GM12878 (cell line): Measurements from ENCODE around the gene ASB6. TPM values are rescaled to one million over a fixed set of nuclear protein-coding genes. Genes with fewer than 3 reads are reported as not detected.

Experiments
- ATAC-seq: fragments of 200-7000 bp; cut with Tn5 transposase; 3 replicates; pipeline ENCODE4 v1.9.1; 2020; ENCODE audit warnings: mild to moderate bottlenecking, moderate library complexity
- BruUV-seq: library from RNA; stranded (reverse); fragments of 400-500 nt; replicated peaks from 2 replicates; lab custom pipeline; 2021; lab: Mats Ljungman, UMichigan
- CTCF ChIA-PET: fragments of 300-600 bp; sonication (Branson Sonifier 250); formaldehyde crosslinking; extraction: SDS; loops from one replicate; lab custom pipeline; 2021; ENCODE audit warnings: inconsistent platforms; lab: Yijun Ruan, JAX
- POLR2A ChIA-PET: fragments of 350-600 bp; formaldehyde crosslinking; extraction: SDS; loops from one replicate; lab custom pipeline; 2021; ENCODE audit warnings: inconsistent platforms; lab: Charles Lee
- RAD21 ChIA-PET: fragments of 300-600 bp; sonication (Branson Sonifier 250); formaldehyde crosslinking; loops from one replicate; lab custom pipeline; 2023; ENCODE audit warnings: antibody characterized with exemption; ENCODE audit not compliant: unreplicated experiment; lab: Charles Lee
- SMC1A ChIA-PET: fragments of 300-600 bp; sonication (Branson Sonifier 250); formaldehyde crosslinking; loops from one replicate; lab custom pipeline; 2023; ENCODE audit not compliant: unreplicated experiment, uncharacterized antibody; lab: Charles Lee
- DNase-seq: peaks from one replicate; pipeline ENCODE4 v3.0.0-alpha.2; 2011; ENCODE audit warnings: low read depth, low spot score
- FAIRE-seq: peaks from 3 replicates; lab custom pipeline; 2011; peaks lifted over from hg19 to GRCh38; lab: Jason Lieb, UNC
- H2AFZ ChIP-seq: 2 replicates; pipeline ENCODE4 v1.6.0; 2011; ENCODE audit warnings: low read depth, low read length, control low read depth; ENCODE audit not compliant: control insufficient read depth
- H3K27ac ChIP-seq: 2 replicates; pipeline ENCODE4 v1.5.1; 2011; ENCODE audit warnings: control low read depth; ENCODE audit not compliant: control insufficient read depth, insufficient read depth
- H3K27me3 ChIP-seq, 2 experiments: replicated peaks in 1 of 2; 2 replicates each; pipeline versions ENCODE4 v1.6.0 to v1.6.1; 2011; ENCODE audit warnings: low read length in 1 of 2; ENCODE audit not compliant: control insufficient read depth in 2 of 2, insufficient read depth in 2 of 2
- H3K36me3 ChIP-seq, 2 experiments: 2 replicates each; pipeline ENCODE4 v1.5.1; 2011; ENCODE audit warnings: low read length in 1 of 2; ENCODE audit not compliant: control insufficient read depth in 2 of 2, insufficient read depth in 2 of 2
- H3K4me1 ChIP-seq: 2 replicates; pipeline ENCODE4 v1.6.1; 2011; ENCODE audit warnings: mild to moderate bottlenecking, low read length, moderate library complexity, mixed read lengths; ENCODE audit not compliant: control insufficient read depth, insufficient read depth
- H3K4me2 ChIP-seq: 2 replicates; pipeline ENCODE4 v1.6.0; 2011; ENCODE audit warnings: control low read depth; ENCODE audit not compliant: control insufficient read depth, insufficient read depth
- H3K4me3 ChIP-seq: fragments of 200-600 bp; sonication (generic); 2 replicates; pipeline ENCODE4 v1.5.1; 2016
- H3K79me2 ChIP-seq: 2 replicates; pipeline ENCODE4 v1.6.0; 2011; ENCODE audit warnings: low read length; ENCODE audit not compliant: control insufficient read depth, insufficient read depth
- H3K9ac ChIP-seq: 2 replicates; pipeline ENCODE4 v1.8.0; 2011; ENCODE audit warnings: low read length, control low read depth, mixed read lengths; ENCODE audit not compliant: control insufficient read depth, insufficient read depth
- H3K9me3 ChIP-seq: replicated peaks from 3 replicates; pipeline ENCODE4 v1.5.1; 2011; ENCODE audit warnings: mild to moderate bottlenecking, low read length; ENCODE audit not compliant: control insufficient read depth, insufficient read depth
- H4K20me1 ChIP-seq: 2 replicates; pipeline ENCODE4 v1.6.0; 2011; ENCODE audit not compliant: control insufficient read depth, insufficient read depth
- ATF2 ChIP-seq: IDR thresholded peaks from 2 replicates; pipeline ENCODE4 v1.6.1; 2012; ENCODE audit warnings: low read length, inconsistent platforms
- CBFB ChIP-seq: IDR thresholded peaks from 2 replicates; pipeline ENCODE4 v1.6.1; 2016; ENCODE audit warnings: antibody characterized with exemption, low read depth
- ESRRA ChIP-seq: IDR thresholded peaks from 2 replicates; pipeline ENCODE4 v1.6.1; 2012; ENCODE audit warnings: mild to moderate bottlenecking, low read length, improper control_type of control experiment
- FOS ChIP-seq: IDR thresholded peaks from 3 replicates; pipeline ENCODE4 v1.6.1; 2011; ENCODE audit warnings: borderline replicate concordance; ENCODE audit not compliant: insufficient read length; ENCODE audit errors: extremely low read depth
- KAT2A ChIP-seq: conservative IDR thresholded peaks from 2 replicates; pipeline ENCODE4 v1.6.1; 2011; ENCODE audit warnings: low read depth, low read length; ENCODE audit not compliant: control insufficient read depth
- NFIC ChIP-seq: IDR thresholded peaks from 2 replicates; pipeline ENCODE4 v1.6.1; 2012; ENCODE audit warnings: low read depth, mild to moderate bottlenecking, inconsistent platforms, low read length, moderate library complexity
- PAX8 ChIP-seq: fragments of 450-650 bp; IDR thresholded peaks from 2 replicates; pipeline ENCODE4 v1.6.1; 2017; ENCODE audit warnings: mild to moderate bottlenecking, moderate library complexity
- PRDM15 ChIP-seq: fragments of 450-650 bp; formaldehyde crosslinking; IDR thresholded peaks from 2 replicates; pipeline ENCODE4 v1.4.0; 2020; ENCODE audit warnings: mild to moderate bottlenecking, moderate library complexity
- RAD51 ChIP-seq: fragments of 450-650 bp; IDR thresholded peaks from 2 replicates; pipeline ENCODE4 v1.6.1; 2016; ENCODE audit warnings: moderate library complexity, mild to moderate bottlenecking, inconsistent platforms
- SMC3 ChIP-seq: IDR thresholded peaks from 2 replicates; pipeline ENCODE4 v1.6.1; 2011; ENCODE audit warnings: low read length, improper control_type of control experiment, borderline replicate concordance
- SPI1 ChIP-seq: IDR thresholded peaks from 2 replicates; pipeline ENCODE4 v1.6.1; 2011; ENCODE audit warnings: low read depth, mild to moderate bottlenecking, low read length, moderate library complexity, borderline replicate concordance; ENCODE audit not compliant: insufficient read depth
- SRF ChIP-seq, 2 experiments: IDR thresholded peaks; 2 replicates each; pipeline ENCODE4 v1.6.1; 2011; ENCODE audit warnings: low read depth in 2 of 2, low read length in 2 of 2, mild to moderate bottlenecking in 1 of 2, moderate library complexity in 1 of 2
- SUPT20H ChIP-seq: IDR thresholded peaks from 2 replicates; pipeline ENCODE4 v1.6.1; 2011; ENCODE audit warnings: low read depth, mild to moderate bottlenecking, low read length, moderate library complexity, borderline replicate concordance; ENCODE audit not compliant: control insufficient read depth
- USF1 ChIP-seq: IDR thresholded peaks from 2 replicates; pipeline ENCODE4 v1.6.1; 2011; ENCODE audit warnings: borderline replicate concordance, low read depth, mild to moderate bottlenecking, moderate library complexity, mixed read lengths, low read length; ENCODE audit not compliant: insufficient read depth; ENCODE audit errors: extremely low read length
- ZNF384 ChIP-seq: IDR thresholded peaks from 2 replicates; pipeline ENCODE4 v1.6.1; 2012; ENCODE audit warnings: low read depth, mild to moderate bottlenecking, low read length, improper control_type of control experiment, borderline replicate concordance
- WGBS: methylation state at CpG from one replicate; pipeline ENCODE4 v1.1.6; 2016; ENCODE audit warnings: low lambda C conversion rate; ENCODE audit not compliant: insufficient replicate concordance, insufficient coverage; ENCODE audit errors: missing lambda C conversion rate; 5-methylcytosine and 5-hydroxymethylcytosine counted together
- in situ Hi-C: fragments of 300-500 bp; cut with MboI; formaldehyde crosslinking; loops from 9 replicates; pipeline ENCODE4 v1.14.3; 2018; ENCODE audit warnings: mixed read lengths
- intact Hi-C: fragments of 100-400 bp; cut with micrococcal nuclease; formaldehyde crosslinking; loops from one replicate; pipeline ENCODE4 v1.14.2; 2022; ENCODE audit not compliant: unreplicated experiment
- polyA plus RNA-seq, 11 experiments: library from polyadenylated mRNA; depleted of rRNA in 4 of 11; unstranded in 6 of 11; stranded (reverse) in 5 of 11; fragments of >200 nt; fragmentation: Nextera tagmentation in 4 of 11; fragmentation: Illumina TruSeq in 1 of 11; extraction: Ambion mirVana in 4 of 11; extraction: Trizol in 1 of 11; gene quantifications; 1 replicate in 1 of 11; 2 replicates in 10 of 11; pipeline versions ENCODE4 v1.2.1 to v1.2.3, GENCODE V29; 2011 to 2016; ENCODE audit warnings: inconsistent platforms in 2 of 11, missing spikeins in 2 of 11, low read depth in 1 of 11
- total RNA-seq, 4 experiments: library from RNA; depleted of rRNA in 3 of 4; stranded (reverse); fragments of >200 nt in 3 of 4; fragmentation: Illumina TruSeq in 1 of 4; extraction: Trizol in 1 of 4; gene quantifications; 2 replicates each; pipeline versions ENCODE4 v1.2.1 to v1.2.3, GENCODE V29; 2013 to 2021

Gene ASB6
- total and polyA plus RNA-seq, 10 of the 15 experiments (the other 5 are each of a cell fraction or from before 2014, with no cell fraction given), result 0.80 to 18.2 (median 9.9) TPM

- RAD21 ChIA-PET, result no interaction called here
- H3K36me3 ChIP-seq, result no peaks in the 10 kb centered on the region
- no peak for ATAC-seq
- no peaks in the 10 kb centered on the region for H3K79me2 ChIP-seq
- no peaks in the 10 kb centered on the region for H3K9me3 ChIP-seq
- H3K9ac ChIP-seq, result no peak overlapping the region
- H3K27ac ChIP-seq, result no peak overlapping the region
- WGBS, result 19% methylated on average over 9 of the region's 9 CpGs
- CTCF ChIA-PET, result no interaction called here
- no TSS peak for BruUV-seq
- H3K4me2 ChIP-seq, result no peak overlapping the region
- no peaks in the 10 kb centered on the region for H4K20me1 ChIP-seq
- H2AFZ ChIP-seq, result no peak overlapping the region
- H3K4me3 ChIP-seq, result no peak overlapping the region
- DNase-seq, result no peak
- H3K4me1 ChIP-seq, result no peaks in the 10 kb centered on the region
- SMC1A ChIA-PET, result no interaction called here
- no peak for FAIRE-seq
- intact Hi-C loops, result no loop called here
- no peaks in the 10 kb centered on the region; a peak in 2 of 4 replicates for H3K27me3 ChIP-seq
- TF ChIP-seq ESRRA, result no peak
- TF ChIP-seq FOS, result no peak
- TF ChIP-seq KAT2A, result no peak
- TF ChIP-seq USF1, result no peak
- TF ChIP-seq SUPT20H, result no peak
- TF ChIP-seq SMC3, result no peak
- TF ChIP-seq PAX8, result no peak
- no peak for TF ChIP-seq SRF (IDR thresholded peaks at IDR 0.05; ENCODE audit: low read depth in 2 of 2, low read length in 2 of 2)
- TF ChIP-seq PRDM15 (CRISPR knock-in tag), result no peak
- no peak for TF ChIP-seq RAD51
- TF ChIP-seq ZNF384, result no peak
- no peak for TF ChIP-seq NFIC
- no peak for TF ChIP-seq CBFB
- no peak for TF ChIP-seq ATF2
- TF ChIP-seq SPI1, result no peak
- POLR2A ChIA-PET, result no interaction called here
- in situ Hi-C loops, result no loop called here
Measured at GRCh38 chr9:129679537-129679936, 37.6 kb upstream of the ASB6 start.
